HEK293 (cell line): ENCODE data around the gene CPSF2.
A peak's percentile ranks its signal among the peaks of the same experiment; 100 is the strongest.

Experiments
- CTCF ChIA-PET: fragments of 350-600 bp; formaldehyde crosslinking; extraction: SDS; loops from one replicate; lab custom pipeline; 2021; ENCODE audit warnings: antibody characterized with exemption; lab: Yijun Ruan, JAX
- POLR2A ChIA-PET: fragments of 300-600 bp; formaldehyde crosslinking; extraction: SDS; loops from one replicate; lab custom pipeline; 2020; ENCODE audit warnings: antibody characterized with exemption, inconsistent platforms; lab: Yijun Ruan, JAX
- H3K27ac ChIP-seq: fragments of 200-500 bp; sonication (Bioruptor generic); 2 replicates; pipeline ENCODE4 v1.5.1; 2014; ENCODE audit warnings: low read depth, low read length, control low read depth, inconsistent platforms; ENCODE audit errors: extremely low read depth
- H3K36me3 ChIP-seq, 2 experiments: fragments of 200-500 bp in 1 of 2; sonication (Bioruptor generic) in 1 of 2; 1 replicate in 1 of 2; 2 replicates in 1 of 2; pipeline ENCODE4 v1.5.1; 2014 to 2017; ENCODE audit warnings: inconsistent platforms in 2 of 2, low read length in 2 of 2; ENCODE audit not compliant: control insufficient read depth in 2 of 2, insufficient read depth in 1 of 2
- H3K4me1 ChIP-seq: fragments of 200-500 bp; sonication (Bioruptor generic); 2 replicates; pipeline ENCODE4 v1.5.1; 2014; ENCODE audit warnings: mild to moderate bottlenecking, low read length, inconsistent platforms; ENCODE audit not compliant: control insufficient read depth, insufficient read depth
- H3K4me3 ChIP-seq: 2 replicates; pipeline ENCODE4 v1.5.1; 2011; ENCODE audit warnings: low read depth, mild to moderate bottlenecking, control low read depth, low read length, moderate library complexity
- H3K9me3 ChIP-seq: fragments of 200-500 bp; sonication (Bioruptor generic); 2 replicates; pipeline ENCODE4 v1.5.1; 2014; ENCODE audit warnings: low read depth, low read length, inconsistent platforms; ENCODE audit not compliant: control insufficient read depth, insufficient read depth
- BCL11A ChIP-seq: fragments of 450-650 bp; formaldehyde crosslinking; IDR thresholded peaks from 2 replicates; pipeline ENCODE4 v1.5.1; 2016; ENCODE audit warnings: low read depth, missing biosample characterization, missing genetic modification characterization
- FEZF1 ChIP-seq: fragments of 450-650 bp; formaldehyde crosslinking; IDR thresholded peaks from 2 replicates; pipeline ENCODE4 v1.5.1; 2016; ENCODE audit warnings: missing biosample characterization, missing genetic modification characterization
- INSM2 ChIP-seq: fragments of 450-650 bp; formaldehyde crosslinking; IDR thresholded peaks from 2 replicates; pipeline ENCODE4 v1.5.1; 2016; ENCODE audit warnings: missing biosample characterization, missing genetic modification characterization
- KLF7 ChIP-seq: fragments of 450-650 bp; formaldehyde crosslinking; IDR thresholded peaks from 2 replicates; pipeline ENCODE4 v1.5.1; 2016; ENCODE audit warnings: missing biosample characterization, missing genetic modification characterization, borderline replicate concordance
- KLF8 ChIP-seq: fragments of 450-650 bp; formaldehyde crosslinking; IDR thresholded peaks from 2 replicates; pipeline ENCODE4 v1.5.1; 2016; ENCODE audit warnings: missing biosample characterization, missing genetic modification characterization
- KLF9 ChIP-seq: fragments of 450-650 bp; formaldehyde crosslinking; IDR thresholded peaks from 2 replicates; pipeline ENCODE4 v1.5.1; 2016; ENCODE audit warnings: missing biosample characterization, missing genetic modification characterization, low read depth
- OSR2 ChIP-seq: fragments of 450-650 bp; formaldehyde crosslinking; IDR thresholded peaks from 2 replicates; pipeline ENCODE4 v1.5.1; 2016; ENCODE audit warnings: missing biosample characterization, missing genetic modification characterization
- SP2 ChIP-seq: fragments of 450-650 bp; formaldehyde crosslinking; IDR thresholded peaks from 2 replicates; pipeline ENCODE4 v1.5.1; 2016; ENCODE audit warnings: missing biosample characterization, missing genetic modification characterization
- SP7 ChIP-seq: fragments of 450-650 bp; formaldehyde crosslinking; IDR thresholded peaks from 2 replicates; pipeline ENCODE4 v1.5.1; 2016; ENCODE audit warnings: missing biosample characterization, missing genetic modification characterization
- ZBTB44 ChIP-seq: fragments of 450-650 bp; IDR thresholded peaks from 2 replicates; pipeline ENCODE4 v1.5.1; 2018; ENCODE audit warnings: missing biosample characterization, mild to moderate bottlenecking, missing genetic modification characterization
- ZEB2 ChIP-seq: fragments of 450-650 bp; formaldehyde crosslinking; IDR thresholded peaks from 2 replicates; pipeline ENCODE4 v1.5.1; 2016; ENCODE audit warnings: missing biosample characterization, missing genetic modification characterization
- ZNF155 ChIP-seq: fragments of 450-650 bp; formaldehyde crosslinking; IDR thresholded peaks from 2 replicates; pipeline ENCODE4 v1.5.1; 2016; ENCODE audit warnings: missing biosample characterization, missing genetic modification characterization
- ZNF184 ChIP-seq: fragments of 450-650 bp; IDR thresholded peaks from 2 replicates; pipeline ENCODE4 v1.5.1; 2018; ENCODE audit warnings: missing biosample characterization, mild to moderate bottlenecking, missing genetic modification characterization
- ZNF2 ChIP-seq: fragments of 450-650 bp; formaldehyde crosslinking; IDR thresholded peaks from 2 replicates; pipeline ENCODE4 v1.5.1; 2016; ENCODE audit warnings: missing biosample characterization, missing genetic modification characterization
- ZNF211 ChIP-seq: fragments of 450-650 bp; formaldehyde crosslinking; IDR thresholded peaks from 2 replicates; pipeline ENCODE4 v1.5.1; 2016; ENCODE audit warnings: low read depth, missing biosample characterization, missing genetic modification characterization
- ZNF354C ChIP-seq: fragments of 450-650 bp; formaldehyde crosslinking; IDR thresholded peaks from 2 replicates; pipeline ENCODE4 v1.5.1; 2016; ENCODE audit warnings: missing biosample characterization, missing genetic modification characterization, low read depth, borderline replicate concordance
- ZNF366 ChIP-seq: fragments of 450-650 bp; formaldehyde crosslinking; conservative IDR thresholded peaks from 2 replicates; pipeline ENCODE4 v1.5.1; 2016; ENCODE audit warnings: missing biosample characterization, missing genetic modification characterization
- ZNF394 ChIP-seq: fragments of 450-650 bp; formaldehyde crosslinking; IDR thresholded peaks from 2 replicates; pipeline ENCODE4 v1.5.1; 2016; ENCODE audit warnings: missing biosample characterization, missing genetic modification characterization, mild to moderate bottlenecking, moderate library complexity, borderline replicate concordance
- ZNF501 ChIP-seq: fragments of 450-650 bp; formaldehyde crosslinking; IDR thresholded peaks from 2 replicates; pipeline ENCODE4 v1.5.1; 2016; ENCODE audit warnings: missing biosample characterization, missing genetic modification characterization
- ZNF521 ChIP-seq: fragments of 450-650 bp; formaldehyde crosslinking; IDR thresholded peaks from 2 replicates; pipeline ENCODE4 v1.5.1; 2017; ENCODE audit warnings: missing biosample characterization, mild to moderate bottlenecking, missing genetic modification characterization
- ZNF530 ChIP-seq: fragments of 450-650 bp; formaldehyde crosslinking; IDR thresholded peaks from 2 replicates; pipeline ENCODE4 v1.5.1; 2016; ENCODE audit warnings: low read depth, missing biosample characterization, missing genetic modification characterization
- ZNF600 ChIP-seq: fragments of 450-650 bp; formaldehyde crosslinking; IDR thresholded peaks from 2 replicates; pipeline ENCODE4 v1.5.1; 2016; ENCODE audit warnings: missing biosample characterization, missing genetic modification characterization
- ZNF629 ChIP-seq: fragments of 450-650 bp; formaldehyde crosslinking; IDR thresholded peaks from 2 replicates; pipeline ENCODE4 v1.5.1; 2017; ENCODE audit warnings: missing biosample characterization, missing genetic modification characterization
- ZNF843 ChIP-seq: fragments of 450-650 bp; formaldehyde crosslinking; IDR thresholded peaks from 2 replicates; pipeline ENCODE4 v1.5.1; 2016; ENCODE audit warnings: missing biosample characterization, missing genetic modification characterization
- TF ChIP-seq, protein P1 (sequence below): fragments of 450-650 bp; formaldehyde crosslinking; IDR thresholded peaks from 2 replicates; pipeline ENCODE4 v1.5.1; 2016; ENCODE audit warnings: missing biosample characterization, missing genetic modification characterization
- TF ChIP-seq, protein P2 (sequence below): fragments of 450-650 bp; formaldehyde crosslinking; IDR thresholded peaks from 2 replicates; pipeline ENCODE4 v1.5.1; 2016; ENCODE audit warnings: missing biosample characterization, missing genetic modification characterization
- TF ChIP-seq, protein P3 (sequence below): fragments of 450-650 bp; formaldehyde crosslinking; IDR thresholded peaks from 2 replicates; pipeline ENCODE4 v1.5.1; 2016; ENCODE audit warnings: missing biosample characterization, missing genetic modification characterization

CPSF2 gene

DNA sequence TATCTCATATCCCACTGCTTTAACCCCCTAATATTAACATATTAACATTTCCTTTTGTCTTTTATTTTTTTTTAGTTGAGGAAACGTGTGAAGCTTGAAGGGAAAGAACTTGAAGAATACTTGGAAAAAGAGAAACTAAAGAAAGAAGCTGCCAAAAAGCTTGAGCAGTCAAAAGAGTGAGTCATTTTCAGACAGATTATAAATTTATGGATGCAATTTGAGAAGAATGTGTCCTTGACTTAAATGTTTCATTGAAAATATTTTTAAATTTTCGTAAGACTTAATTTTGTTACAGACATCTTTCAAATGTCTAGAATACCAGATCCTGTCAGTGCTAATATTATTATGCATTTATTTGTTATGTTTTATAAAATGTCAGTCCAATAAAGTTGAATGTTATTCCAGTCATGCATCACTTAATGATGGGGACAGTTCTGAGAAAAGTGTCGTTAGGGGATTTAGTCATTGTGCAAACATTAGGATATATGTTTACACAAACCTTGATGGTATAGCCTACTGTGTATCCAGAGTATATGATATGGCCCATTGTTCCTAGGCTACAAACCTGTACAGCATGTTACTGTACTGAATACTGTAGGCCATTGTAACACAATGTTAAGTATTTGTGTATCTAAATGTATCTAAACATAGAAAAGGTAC, 32.6 kb downstream of the CPSF2 start:
- no peak overlapping the region for H3K4me3 ChIP-seq
- no peaks in the 10 kb centered on the region for H3K9me3 ChIP-seq
- H3K4me1 ChIP-seq, result peaks cover 14% of the 10 kb centered on the region
- no peak overlapping the region for H3K27ac ChIP-seq
- peaks cover 52 to 68% of the 10 kb centered on the region in 2 experiments for H3K36me3 ChIP-seq
- POLR2A ChIA-PET, result no interaction called here
- CTCF ChIA-PET, result interaction anchor here (0.6 to 1.2 kb wide), 3 partner anchors 157 to 198 kb away, joined by 3 to 4 read pairs (median 3); no protein-coding TSS in a partner anchor
- TF ChIP-seq ZBTB44 (tag by site-specific recombination), result peak; percentile 57; the same call in 1 of the 2 replicates
- TF ChIP-seq FEZF1, result peak; percentile 50; the same call in 1 of the 2 replicates
- TF ChIP-seq ZNF211, result peak; percentile 81
- TF ChIP-seq ZNF600 (tag by site-specific recombination), result peak; percentile 72; the same call in 1 of the 2 replicates
- TF ChIP-seq ZNF530 (tag by site-specific recombination), result no peak
- peak; percentile 27; the same call in 1 of the 2 replicates for TF ChIP-seq ZNF394 (tag by site-specific recombination)
- no peak for TF ChIP-seq KLF7 (tag by site-specific recombination)
- TF ChIP-seq ZNF521 (tag by site-specific recombination), result no peak
- peak; percentile 25; the same call in 1 of the 2 replicates for TF ChIP-seq ZNF843 (tag by site-specific recombination)
- TF ChIP-seq INSM2, result peak; percentile 51
- TF ChIP-seq OSR2, result peak; percentile 83
- peak; percentile 86 for TF ChIP-seq SP7 (tag by site-specific recombination)
- no peak for TF ChIP-seq KLF9 (tag by site-specific recombination)
- TF ChIP-seq KLF8 (tag by site-specific recombination), result 0 out of 2 replicates have a peak, but pooled peaks have one; percentile 22
- 0 out of 2 replicates have a peak, but pooled peaks have one; percentile 47 for TF ChIP-seq ZNF184
- peak; percentile 23; the same call in 1 of the 2 replicates for TF ChIP-seq ZEB2 (tag by site-specific recombination)
- 0 out of 2 replicates have a peak, but pooled peaks have one; percentile 7 for TF ChIP-seq SP2 (tag by site-specific recombination)
- TF ChIP-seq BCL11A (tag by site-specific recombination), result peak; percentile 78
- peak; percentile 69 for TF ChIP-seq ZNF366 (tag by site-specific recombination)
- TF ChIP-seq, protein P1, sequence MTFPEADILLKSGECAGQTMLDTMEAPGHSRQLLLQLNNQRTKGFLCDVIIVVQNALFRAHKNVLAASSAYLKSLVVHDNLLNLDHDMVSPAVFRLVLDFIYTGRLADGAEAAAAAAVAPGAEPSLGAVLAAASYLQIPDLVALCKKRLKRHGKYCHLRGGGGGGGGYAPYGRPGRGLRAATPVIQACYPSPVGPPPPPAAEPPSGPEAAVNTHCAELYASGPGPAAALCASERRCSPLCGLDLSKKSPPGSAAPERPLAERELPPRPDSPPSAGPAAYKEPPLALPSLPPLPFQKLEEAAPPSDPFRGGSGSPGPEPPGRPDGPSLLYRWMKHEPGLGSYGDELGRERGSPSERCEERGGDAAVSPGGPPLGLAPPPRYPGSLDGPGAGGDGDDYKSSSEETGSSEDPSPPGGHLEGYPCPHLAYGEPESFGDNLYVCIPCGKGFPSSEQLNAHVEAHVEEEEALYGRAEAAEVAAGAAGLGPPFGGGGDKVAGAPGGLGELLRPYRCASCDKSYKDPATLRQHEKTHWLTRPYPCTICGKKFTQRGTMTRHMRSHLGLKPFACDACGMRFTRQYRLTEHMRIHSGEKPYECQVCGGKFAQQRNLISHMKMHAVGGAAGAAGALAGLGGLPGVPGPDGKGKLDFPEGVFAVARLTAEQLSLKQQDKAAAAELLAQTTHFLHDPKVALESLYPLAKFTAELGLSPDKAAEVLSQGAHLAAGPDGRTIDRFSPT (tag by site-specific recombination), result peak; percentile 47; the same call in 1 of the 2 replicates
- TF ChIP-seq, protein P2, sequence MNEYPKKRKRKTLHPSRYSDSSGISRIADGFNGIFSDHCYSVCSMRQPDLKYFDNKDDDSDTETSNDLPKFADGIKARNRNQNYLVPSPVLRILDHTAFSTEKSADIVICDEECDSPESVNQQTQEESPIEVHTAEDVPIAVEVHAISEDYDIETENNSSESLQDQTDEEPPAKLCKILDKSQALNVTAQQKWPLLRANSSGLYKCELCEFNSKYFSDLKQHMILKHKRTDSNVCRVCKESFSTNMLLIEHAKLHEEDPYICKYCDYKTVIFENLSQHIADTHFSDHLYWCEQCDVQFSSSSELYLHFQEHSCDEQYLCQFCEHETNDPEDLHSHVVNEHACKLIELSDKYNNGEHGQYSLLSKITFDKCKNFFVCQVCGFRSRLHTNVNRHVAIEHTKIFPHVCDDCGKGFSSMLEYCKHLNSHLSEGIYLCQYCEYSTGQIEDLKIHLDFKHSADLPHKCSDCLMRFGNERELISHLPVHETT (tag by site-specific recombination), result peak; percentile 83
- TF ChIP-seq ZNF354C (tag by site-specific recombination), result no peak
- TF ChIP-seq ZNF155, result no peak
- peak; percentile 73 for TF ChIP-seq ZNF629 (tag by site-specific recombination)
- 0 out of 2 replicates have a peak, but pooled peaks have one; percentile 26 for TF ChIP-seq ZNF2 (tag by site-specific recombination)
- TF ChIP-seq ZNF501 (tag by site-specific recombination), result no peak
- TF ChIP-seq, protein P3, sequence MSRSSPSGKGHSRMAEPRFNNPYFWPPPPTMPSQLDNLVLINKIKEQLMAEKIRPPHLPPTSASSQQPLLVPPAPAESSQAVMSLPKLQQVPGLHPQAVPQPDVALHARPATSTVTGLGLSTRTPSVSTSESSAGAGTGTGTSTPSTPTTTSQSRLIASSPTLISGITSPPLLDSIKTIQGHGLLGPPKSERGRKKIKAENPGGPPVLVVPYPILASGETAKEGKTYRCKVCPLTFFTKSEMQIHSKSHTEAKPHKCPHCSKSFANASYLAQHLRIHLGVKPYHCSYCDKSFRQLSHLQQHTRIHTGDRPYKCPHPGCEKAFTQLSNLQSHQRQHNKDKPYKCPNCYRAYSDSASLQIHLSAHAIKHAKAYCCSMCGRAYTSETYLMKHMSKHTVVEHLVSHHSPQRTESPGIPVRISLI (tag by site-specific recombination), result no peak
